Suppressor macrophage (primary cell): Measurements from ENCODE around the gene TRPC6.
A peak's percentile ranks its signal among the peaks of the same experiment; 100 is the strongest.

Source experiments
- DNase-seq, 4 experiments: peaks; one replicate each; pipeline ENCODE4 v3.0.0-alpha.2; 2020 to 2022
- total RNA-seq, 17 experiments: gene quantifications; one replicate each; lab custom pipeline; 2026; ENCODE audit warnings: mixed read lengths in 6 of 17, inconsistent platforms in 3 of 17; lab: John Stamatoyannopoulos, UW

The TRPC6 gene
- 0 to 3.1 (median 0) reads per million in 17 experiments for total RNA-seq

GRCh38 chr11:101583251-101584128, at the start of gene TRPC6:
TSS of gene TRPC6 (minus strand) at chr11:101584007. CDS start at chr11:101583503, 504 bp downstream.
- DNase-seq: no peak

GRCh38 chr11:101620026-101620425, 36.2 kb upstream of the TRPC6 start:
- DNase-seq: no peak

- no peak for DNase-seq
Measured at GRCh38 chr11:101618709-101619108, 34.9 kb upstream of the TRPC6 start.

- no peak for DNase-seq
Measured at GRCh38 chr11:101617735-101618332, 34.0 kb upstream of the TRPC6 start.

- DNase-seq: no peak
Measured at GRCh38 chr11:101612481-101612880, 28.7 kb upstream of the TRPC6 start.

GRCh38 chr11:101600924-101601323, 17.1 kb upstream of the TRPC6 start:
- DNase-seq: no peak

GRCh38 chr11:101586965-101587364, 3.2 kb upstream of the TRPC6 start:
- DNase-seq: no peak

- no peak for DNase-seq
Measured at GRCh38 chr11:101584655-101585054, 848 bp upstream of the TRPC6 start.

- DNase-seq: no peak
Measured at GRCh38 chr11:101584129-101584515, 315 bp upstream of the TRPC6 start.

- no peak for DNase-seq
Measured at GRCh38 chr11:101582989-101583250, 887 bp downstream of the TRPC6 start.

GRCh38 chr11:101582236-101582988, 1.4 kb downstream of the TRPC6 start:
- no peak for DNase-seq

- DNase-seq: no peak
Measured at GRCh38 chr11:101577461-101577860, 6.3 kb downstream of the TRPC6 start.

GRCh38 chr11:101576456-101576855, 7.4 kb downstream of the TRPC6 start:
- DNase-seq: no peak

GRCh38 chr11:101574886-101575285, 8.9 kb downstream of the TRPC6 start:
- DNase-seq: no peak

GRCh38 chr11:101567071-101567470, 16.7 kb downstream of the TRPC6 start:
- no peak for DNase-seq

- no peak for DNase-seq
Measured at GRCh38 chr11:101566626-101567025, 17.2 kb downstream of the TRPC6 start.

GRCh38 chr11:101563166-101563565, 20.6 kb downstream of the TRPC6 start:
- no peak for DNase-seq

GRCh38 chr11:101555366-101555765, 28.4 kb downstream of the TRPC6 start:
- DNase-seq: no peak

- DNase-seq: peak in 3 of 4 experiments; percentile 2 to 48 (median 35)
Measured at GRCh38 chr11:101553891-101554292, 29.9 kb downstream of the TRPC6 start.

GRCh38 chr11:101552888-101553287, 30.9 kb downstream of the TRPC6 start:
- DNase-seq: peak in 2 of 4 experiments; percentile 60 to 66

- no peak for DNase-seq
Measured at GRCh38 chr11:101528541-101528940, 55.3 kb downstream of the TRPC6 start.

- DNase-seq: no peak
Measured at GRCh38 chr11:101523634-101524260, 60.1 kb downstream of the TRPC6 start.

GRCh38 chr11:101523193-101523592, 60.6 kb downstream of the TRPC6 start:
- DNase-seq: no peak
